Activated CD4-positive, alpha-beta T cell treated with anti-CD3 and anti-CD28 coated beads for 36 hours (primary cell): ENCODE results near the gene ASCL2. TPM values are rescaled to one million over a fixed set of nuclear protein-coding genes. Genes with fewer than 3 reads are reported as not detected.
A peak's percentile ranks its signal among the peaks of the same experiment; 100 is the strongest.

Source experiments
- ATAC-seq: fragments of 200-7000 bp; cut with Tn5 transposase; one replicate; pipeline ENCODE4 v1.10.0; 2021; ENCODE audit warnings: mild to moderate bottlenecking, moderate library complexity
- CTCF ChIA-PET: fragments of 350-600 bp; sonication (Branson Sonifier 250); formaldehyde crosslinking; loops from one replicate; lab custom pipeline; 2021; ENCODE audit warnings: antibody characterized with exemption; lab: Charles Lee
- POLR2A ChIA-PET: fragments of 350-600 bp; sonication (Branson Sonifier 250); formaldehyde crosslinking; loops from one replicate; lab custom pipeline; 2021; ENCODE audit warnings: antibody characterized with exemption, inconsistent platforms; lab: Charles Lee
- DNase-seq: peaks from one replicate; pipeline ENCODE4 v3.0.0-alpha.2; 2020
- H3K27ac Mint-ChIP-seq: one replicate; pipeline ENCODE4 v1.8.0; 2021; ENCODE audit warnings: mixed read lengths
- H3K27me3 Mint-ChIP-seq: one replicate; pipeline ENCODE4 v1.8.0; 2021; ENCODE audit warnings: mixed read lengths
- H3K36me3 Mint-ChIP-seq: one replicate; pipeline ENCODE4 v1.8.0; 2021; ENCODE audit warnings: low read depth, mixed read lengths
- H3K4me1 Mint-ChIP-seq: one replicate; pipeline ENCODE4 v1.8.0; 2021; ENCODE audit warnings: mixed read lengths
- H3K4me3 Mint-ChIP-seq: one replicate; pipeline ENCODE4 v1.8.0; 2021; ENCODE audit warnings: mild to moderate bottlenecking, moderate library complexity, mixed read lengths
- H3K9me3 Mint-ChIP-seq: one replicate; pipeline ENCODE4 v1.8.0; 2021; ENCODE audit warnings: low read depth, mixed read lengths
- intact Hi-C, 2 experiments: fragments of 100-400 bp; cut with DNase I in 1 of 2; cut with micrococcal nuclease in 1 of 2; formaldehyde crosslinking; loops; one replicate each; pipeline versions ENCODE4 v1.14.2 to v1.15.1; 2022 to 2024; cut with DNase I, micrococcal nuclease
- total RNA-seq, 2 experiments: library from RNA; stranded (reverse); gene quantifications; one replicate each; pipeline ENCODE4 v1.2.3, GENCODE V29; 2021

The ASCL2 gene, protein sequence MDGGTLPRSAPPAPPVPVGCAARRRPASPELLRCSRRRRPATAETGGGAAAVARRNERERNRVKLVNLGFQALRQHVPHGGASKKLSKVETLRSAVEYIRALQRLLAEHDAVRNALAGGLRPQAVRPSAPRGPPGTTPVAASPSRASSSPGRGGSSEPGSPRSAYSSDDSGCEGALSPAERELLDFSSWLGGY
- 1 to 10 TPM; 2.0 to 2.7 TPM for total RNA-seq

DNA sequence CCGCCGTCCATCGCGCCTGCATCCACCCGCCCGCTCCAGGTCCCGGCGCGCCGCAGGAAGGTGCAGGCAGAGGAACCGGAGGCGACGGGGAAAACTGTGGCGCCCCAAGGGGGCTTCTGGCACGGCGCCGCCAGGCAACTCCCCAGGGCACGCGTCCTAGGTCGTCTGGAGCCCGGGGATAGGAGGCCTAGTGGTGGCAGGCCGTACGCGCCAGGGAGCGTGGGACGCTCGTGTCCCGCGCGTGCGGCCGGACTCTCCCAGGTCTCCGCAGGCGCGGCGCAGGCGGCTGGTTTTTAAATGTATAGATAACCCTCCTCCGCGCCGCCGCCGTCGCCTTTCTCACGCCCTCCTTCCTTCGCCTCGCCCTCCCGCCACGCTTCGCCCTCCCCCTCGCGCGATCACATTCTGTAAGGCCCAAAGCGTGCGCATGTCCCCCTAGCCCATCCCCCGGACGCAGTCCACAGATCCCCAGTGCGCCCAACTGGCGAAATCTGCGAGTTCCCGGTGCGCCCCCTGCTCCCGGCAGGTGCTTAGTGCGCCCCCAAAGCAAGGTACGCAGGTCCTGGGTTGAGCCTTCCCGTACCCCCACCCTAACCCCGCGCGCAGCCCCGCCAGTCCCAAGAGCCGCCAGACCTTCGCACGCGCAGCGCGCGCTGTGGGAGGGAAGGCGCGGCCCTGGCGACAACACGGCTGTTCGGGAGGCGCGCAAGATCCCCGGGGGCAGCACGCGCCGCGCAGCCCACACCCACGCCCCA is at the start of gene ASCL2:
TSS of gene ASCL2 (minus strand) at position 267 of the 755 bp plus-strand sequence. CDS start at position 11, 256 bp downstream.
- Mint-ChIP-seq H3K4me3 (peak within 1 kb of the TSS; percentile 54), H3K9me3 (no peaks in the 10 kb centered on the region), H3K27me3 (peaks cover 29% of the 10 kb centered on the region), H3K4me1 (peaks cover 19% of the 10 kb centered on the region), H3K36me3 (no peaks in the 10 kb centered on the region), H3K27ac (no peak within 1 kb of the TSS)
- DNase-seq (peak; percentile 30), ATAC-seq (no peak)
- intact Hi-C loops = no loop called here
- POLR2A ChIA-PET = no interaction called here
- CTCF ChIA-PET = no interaction called here

GRCh38 chr11:2319791-2320472 is 49.5 kb upstream of the ASCL2 start:
- POLR2A ChIA-PET = no interaction called here
- Mint-ChIP-seq H3K27me3 (peaks cover 9% of the 10 kb centered on the region), H3K27ac (no peak overlapping the region), H3K4me1 (peaks cover 3% of the 10 kb centered on the region), H3K9me3 (no peaks in the 10 kb centered on the region), H3K4me3 (no peak overlapping the region), H3K36me3 (peaks cover 2% of the 10 kb centered on the region)
- no peak for ATAC-seq
- intact Hi-C loops = no loop called here
- DNase-seq = no peak
- CTCF ChIA-PET = no interaction called here

DNA sequence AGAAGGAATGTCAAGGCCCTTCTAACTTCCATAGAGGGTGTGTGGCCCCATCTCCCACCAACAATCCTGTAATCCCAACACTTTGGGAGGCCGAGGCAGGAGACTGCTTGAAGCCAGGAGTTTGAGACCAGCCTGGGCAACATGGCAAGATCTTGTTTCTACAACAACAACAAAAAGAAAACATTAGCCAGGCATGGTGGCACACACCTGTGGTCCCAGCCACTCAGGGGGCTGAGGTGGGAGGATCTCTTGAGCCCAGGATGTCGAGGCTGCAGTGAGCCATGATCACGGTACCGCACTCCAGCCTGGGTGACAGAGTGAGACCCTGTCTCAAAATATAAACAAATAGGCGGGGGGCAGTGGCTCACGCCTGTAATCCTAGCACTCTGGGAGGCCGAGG is 48.3 kb upstream of the ASCL2 start:
- ATAC-seq (no peak), DNase-seq (no peak)
- POLR2A ChIA-PET = no interaction called here
- Mint-ChIP-seq H3K9me3 (no peaks in the 10 kb centered on the region), H3K27me3 (peaks cover 9% of the 10 kb centered on the region), H3K36me3 (peaks cover 2% of the 10 kb centered on the region), H3K4me3 (no peak overlapping the region), H3K27ac (no peak overlapping the region), H3K4me1 (peaks cover 3% of the 10 kb centered on the region)
- CTCF ChIA-PET = no interaction called here
- intact Hi-C loops = no loop called here

DNA sequence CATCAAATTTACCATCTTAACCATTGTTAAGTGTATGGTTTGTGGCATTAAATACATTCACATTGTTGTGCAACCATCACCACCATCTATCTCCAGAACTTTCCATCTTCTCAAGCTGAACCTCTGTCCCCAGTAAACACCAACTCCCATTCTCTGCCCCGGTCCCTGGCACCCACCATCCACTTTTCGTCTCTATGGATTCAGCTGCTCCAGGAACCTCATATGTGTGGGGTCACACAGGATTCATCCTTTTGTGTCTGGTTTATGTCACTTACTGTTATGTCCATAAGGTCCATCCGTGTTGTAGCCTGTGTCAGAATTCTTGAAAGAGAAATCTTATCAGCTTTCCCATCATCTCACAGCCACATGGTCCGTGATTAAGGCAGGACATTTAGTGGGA is 47.7 kb upstream of the ASCL2 start:
- no peak overlapping the region for H3K27ac Mint-ChIP-seq
- no peak for DNase-seq
- POLR2A ChIA-PET = interaction anchor here (0.6 kb wide), 1 partner anchor 461 kb away, joined by 3 read pairs; no protein-coding TSS in a partner anchor
- CTCF ChIA-PET = no interaction called here
- H3K27me3 Mint-ChIP-seq = peaks cover 7% of the 10 kb centered on the region
- no peaks in the 10 kb centered on the region for H3K9me3 Mint-ChIP-seq
- ATAC-seq = no peak
- intact Hi-C loops = no loop called here
- H3K4me3 Mint-ChIP-seq = no peak overlapping the region
- H3K4me1 Mint-ChIP-seq = peaks cover 3% of the 10 kb centered on the region
- H3K36me3 Mint-ChIP-seq = peaks cover 2% of the 10 kb centered on the region

DNA sequence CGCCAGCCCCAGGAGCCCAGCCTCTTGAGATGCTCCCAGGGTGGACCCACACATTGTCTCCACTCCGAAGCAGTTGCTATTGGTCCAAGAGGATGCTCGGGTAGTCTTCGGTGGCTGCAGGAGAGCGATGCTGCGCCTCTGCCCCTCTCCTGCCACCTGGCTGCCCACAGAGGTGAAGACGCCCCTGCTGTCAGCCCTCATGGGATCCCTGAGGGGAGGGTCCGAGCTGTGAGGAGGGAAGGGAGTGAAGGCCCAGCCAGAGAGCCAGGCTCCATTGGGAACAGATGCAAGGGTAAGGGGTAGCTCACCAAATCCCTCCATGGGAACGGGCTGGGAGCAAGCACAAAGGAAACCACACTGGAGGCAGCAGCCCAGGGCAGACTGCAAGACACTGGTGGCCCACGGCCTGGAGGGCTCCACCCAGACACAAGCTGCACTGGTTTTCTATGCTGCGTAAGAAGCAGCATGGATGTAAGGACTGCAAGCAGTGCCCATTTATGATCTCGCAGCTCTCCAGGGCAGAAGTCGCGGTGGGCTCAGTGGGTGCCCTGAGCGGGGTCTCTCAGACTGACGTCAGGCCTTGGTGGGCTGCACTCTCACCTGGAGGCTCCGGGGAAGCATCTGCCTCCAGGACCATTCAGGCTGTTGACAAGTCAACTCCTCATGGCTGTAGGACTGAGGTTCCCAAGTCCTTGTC is 47.1 kb upstream of the ASCL2 start:
- intact Hi-C loops = no loop called here
- Mint-ChIP-seq H3K9me3 (no peaks in the 10 kb centered on the region), H3K27ac (no peak overlapping the region), H3K36me3 (peaks cover 2% of the 10 kb centered on the region), H3K4me1 (peaks cover 3% of the 10 kb centered on the region), H3K27me3 (peaks cover 4% of the 10 kb centered on the region), H3K4me3 (no peak overlapping the region)
- DNase-seq (no peak), ATAC-seq (no peak)
- POLR2A ChIA-PET = interaction anchor here (0.6 kb wide), 1 partner anchor 461 kb away, joined by 3 read pairs; no protein-coding TSS in a partner anchor
- CTCF ChIA-PET = interaction anchor here (0.5 kb wide), 1 partner anchor 102 kb away, joined by 3 read pairs; no protein-coding TSS in a partner anchor

GRCh38 chr11:2316963-2317244 is 46.5 kb upstream of the ASCL2 start:
- H3K27ac Mint-ChIP-seq = no peak overlapping the region
- H3K4me3 Mint-ChIP-seq = no peak overlapping the region
- DNase-seq (no peak), ATAC-seq (no peak)
- H3K9me3 Mint-ChIP-seq = no peaks in the 10 kb centered on the region
- ChIA-PET POLR2A (no interaction called here), CTCF (no interaction called here)
- peaks cover 2% of the 10 kb centered on the region for H3K36me3 Mint-ChIP-seq
- intact Hi-C loops = no loop called here
- peaks cover 2% of the 10 kb centered on the region for H3K27me3 Mint-ChIP-seq
- peaks cover 3% of the 10 kb centered on the region for H3K4me1 Mint-ChIP-seq

- Mint-ChIP-seq H3K27me3 (no peaks in the 10 kb centered on the region), H3K9me3 (no peaks in the 10 kb centered on the region), H3K4me3 (no peak overlapping the region), H3K27ac (no peak overlapping the region), H3K4me1 (peaks cover 3% of the 10 kb centered on the region), H3K36me3 (peaks cover 2% of the 10 kb centered on the region)
- DNase-seq = no peak
- POLR2A ChIA-PET = interaction anchor here (1.1 kb wide), 1 partner anchor 51 kb away, joined by 3 read pairs; no protein-coding TSS in a partner anchor
- CTCF ChIA-PET = no interaction called here
- intact Hi-C loops = no loop called here
- no peak for ATAC-seq
Measured at GRCh38 chr11:2316169-2316962, 46.0 kb upstream of the ASCL2 start.

- ATAC-seq (no peak), DNase-seq (no peak)
- ChIA-PET POLR2A (interaction anchor here (1.1 kb wide), 1 partner anchor 50 kb away, joined by 3 read pairs; no protein-coding TSS in a partner anchor), CTCF (no interaction called here)
- Mint-ChIP-seq H3K27me3 (no peaks in the 10 kb centered on the region), H3K4me1 (peaks cover 3% of the 10 kb centered on the region), H3K9me3 (no peaks in the 10 kb centered on the region), H3K27ac (no peak overlapping the region), H3K4me3 (no peak overlapping the region), H3K36me3 (peaks cover 2% of the 10 kb centered on the region)
- intact Hi-C loops = no loop called here
Measured at GRCh38 chr11:2315395-2316168, 45.2 kb upstream of the ASCL2 start.

- H3K4me3 Mint-ChIP-seq = no peak overlapping the region
- peaks cover 2% of the 10 kb centered on the region for H3K36me3 Mint-ChIP-seq
- POLR2A ChIA-PET = interaction anchor here (1.1 kb wide), 1 partner anchor 49 kb away, joined by 3 read pairs; no protein-coding TSS in a partner anchor
- no peak overlapping the region for H3K27ac Mint-ChIP-seq
- no peaks in the 10 kb centered on the region for H3K9me3 Mint-ChIP-seq
- ATAC-seq = no peak
- intact Hi-C loops = no loop called here
- DNase-seq = no peak
- CTCF ChIA-PET = interaction anchor here (2.2 kb wide), 1 partner anchor 10 kb away, joined by 7 read pairs; no protein-coding TSS in a partner anchor
- H3K4me1 Mint-ChIP-seq = peaks cover 3% of the 10 kb centered on the region
- H3K27me3 Mint-ChIP-seq = no peaks in the 10 kb centered on the region
Measured at GRCh38 chr11:2314525-2315394, 44.4 kb upstream of the ASCL2 start.
